Sigmoid colon (tissue), 7 donors: ENCODE data around the gene SH2B3. TPM values are rescaled to one million over a fixed set of nuclear protein-coding genes. Genes with fewer than 3 reads are reported as not detected.
"Not testable (repeated sequence)": the region's sequence is repeated elsewhere in the genome, so short reads cannot be mapped to it uniquely, and the experiment has no call there.

Source experiments
- DNase-seq: peaks from one replicate; pipeline ENCODE4 v3.0.0-alpha.2; 2019
- H3K27ac ChIP-seq, 4 donors: fragments of 200-600 bp; sonication (generic); one replicate each; pipeline ENCODE4 v1.5.1; 2016 to 2019; ENCODE audit warnings: mild to moderate bottlenecking in 1 of 4
- H3K27me3 ChIP-seq, 3 donors: fragments of 200-600 bp; sonication (generic); one replicate each; pipeline ENCODE4 v1.5.1; 2019; ENCODE audit warnings: mild to moderate bottlenecking in 1 of 3
- H3K36me3 ChIP-seq, 4 donors: fragments of 200-600 bp; sonication (generic); one replicate each; pipeline ENCODE4 v1.5.1; 2016 to 2019
- H3K4me1 ChIP-seq, 4 donors: fragments of 200-600 bp; sonication (generic); one replicate each; pipeline ENCODE4 v1.5.1; 2017 to 2019
- H3K4me3 ChIP-seq, 4 donors: fragments of 200-600 bp; sonication (generic); one replicate each; pipeline ENCODE4 v1.5.1; 2017 to 2019; ENCODE audit warnings: mild to moderate bottlenecking in 2 of 4, moderate library complexity in 1 of 4
- H3K9me3 ChIP-seq, 4 donors: fragments of 200-600 bp in 3 of 4; sonication (generic) in 3 of 4; one replicate each; pipeline versions ENCODE4 v1.5.1 to v1.6.1; 2013 to 2019
- CTCF ChIP-seq, 4 experiments: fragments of 450-650 bp in 3 of 4; fragments of 200-600 bp in 1 of 4; IDR thresholded peaks; one replicate each; pipeline ENCODE4 v1.5.1; 2016 to 2019; ENCODE audit warnings: antibody characterized with exemption in 4 of 4, mild to moderate bottlenecking in 3 of 4, moderate library complexity in 2 of 4
- EP300 ChIP-seq, 4 donors: sonication (generic); formaldehyde crosslinking; IDR thresholded peaks; one replicate each; pipeline ENCODE4 v1.6.1; 2017; ENCODE audit warnings: antibody characterized with exemption in 4 of 4
- POLR2A ChIP-seq, 2 donors: fragments of 450-650 bp; IDR thresholded peaks; one replicate each; pipeline ENCODE4 v1.6.1; 2016; ENCODE audit warnings: antibody characterized with exemption in 2 of 2, mild to moderate bottlenecking in 2 of 2, moderate library complexity in 2 of 2
- POLR2AphosphoS5 ChIP-seq, 4 donors: sonication (generic); formaldehyde crosslinking; IDR thresholded peaks; one replicate each; pipeline ENCODE4 v1.6.1; 2017; ENCODE audit warnings: antibody characterized with exemption in 4 of 4
- WGBS, 2 donors: extraction: QIAGEN DNeasy Blood & Tissue Kit; methylation state at CpG; one replicate each; pipeline ENCODE4 v1.1.7; 2013; 5-methylcytosine and 5-hydroxymethylcytosine counted together
- intact Hi-C: fragments of 100-400 bp; cut with DNase I; formaldehyde crosslinking; loops from one replicate; pipeline ENCODE4 v1.15.1; 2023
- polyA plus RNA-seq, 3 donors: library from polyadenylated mRNA; stranded (reverse); fragments of 200-250 nt; gene quantifications; one replicate each; pipeline ENCODE4 v1.2.3, GENCODE V29; 2013
- total RNA-seq, 4 donors: library from RNA; depleted of rRNA; stranded (reverse); fragments of >200 nt; gene quantifications; one replicate each; pipeline ENCODE4 v1.1.0, GENCODE V29; 2016
- donor health status: healthy with polysubstance abuse.
- donor health status: Bipolar disorder and iron deficiency.
- donor health status: healthy.

SH2B3 gene
- total and polyA plus RNA-seq, 7 donors, result 10.4 to 32.5 (median 14.1) TPM

- Histone ChIP-seq H3K4me3 (peak overlapping the region; percentile 70 to 89 (median 85)), H3K27me3 (no peaks in the 10 kb centered on the region), H3K4me1 (peaks cover 0 to 28% (median 25%) of the 10 kb centered on the region in 4 donors), H3K36me3 (peaks cover 0 to 4% (median 0%) of the 10 kb centered on the region in 4 donors), H3K9me3 (no peaks in the 10 kb centered on the region), H3K27ac (peak overlapping the region; percentile 64 to 72 (median 69))
- WGBS, 2 donors, result 40 to 55% methylated on average over 13 of the region's 13 CpGs
- no peak for DNase-seq
- intact Hi-C loops, result no loop called here
- TF ChIP-seq POLR2A (IDR thresholded peaks at IDR 0.05), result no peak
- TF ChIP-seq POLR2AphosphoS5 (IDR thresholded peaks at IDR 0.05), result no peak
- no peak for TF ChIP-seq EP300 (IDR thresholded peaks at IDR 0.05)
- no peak for TF ChIP-seq CTCF (IDR thresholded peaks at IDR 0.05)
Observed at GRCh38 chr12:111369496-111370220, 36.1 kb upstream of the SH2B3 start.

- H3K27me3 ChIP-seq, intact Hi-C loops, H3K36me3 ChIP-seq, DNase-seq, H3K9me3 ChIP-seq, H3K27ac ChIP-seq, H3K4me3 ChIP-seq: not testable (repeated sequence)
- peaks cover 0 to 13% (median 12%) of the 10 kb centered on the region in 4 donors for H3K4me1 ChIP-seq
- 90 to 95% methylated on average over 1 of the region's 1 CpG for WGBS, 2 donors
Observed at GRCh38 chr12:111373231-111373630, 32.5 kb upstream of the SH2B3 start.

GRCh38 chr12:111377440-111377839 lies 28.3 kb upstream of the SH2B3 start:
- TF ChIP-seq EP300 (IDR thresholded peaks at IDR 0.05), result no peak
- no peak for TF ChIP-seq CTCF (IDR thresholded peaks at IDR 0.05)
- no peak for TF ChIP-seq POLR2AphosphoS5 (IDR thresholded peaks at IDR 0.05)
- no peak for TF ChIP-seq POLR2A (IDR thresholded peaks at IDR 0.05)
- Histone ChIP-seq H3K27ac (no peak overlapping the region), H3K9me3 (no peaks in the 10 kb centered on the region), H3K4me1 (no peaks in the 10 kb centered on the region), H3K27me3 (no peaks in the 10 kb centered on the region), H3K4me3 (no peak overlapping the region), H3K36me3 (no peaks in the 10 kb centered on the region)
- DNase-seq, result no peak
- WGBS, 2 donors, result 91 to 98% methylated on average over 3 of the region's 3 CpGs
- intact Hi-C loops, result no loop called here

- 91 to 93% methylated on average over 6 of the region's 6 CpGs for WGBS, 2 donors
- H3K36me3 ChIP-seq, result no peaks in the 10 kb centered on the region
- H3K4me1 ChIP-seq, result no peaks in the 10 kb centered on the region
- H3K4me3 ChIP-seq, result no peak overlapping the region
- no peak for DNase-seq
- H3K27me3 ChIP-seq, result no peaks in the 10 kb centered on the region
- H3K9me3 ChIP-seq, result no peaks in the 10 kb centered on the region
- TF ChIP-seq POLR2AphosphoS5 (IDR thresholded peaks at IDR 0.05), result no peak
- TF ChIP-seq EP300 (IDR thresholded peaks at IDR 0.05), result no peak
- TF ChIP-seq POLR2A (IDR thresholded peaks at IDR 0.05), result no peak
- TF ChIP-seq CTCF (IDR thresholded peaks at IDR 0.05), result no peak
- intact Hi-C loops, result no loop called here
- H3K27ac ChIP-seq, result no peak overlapping the region
Observed at GRCh38 chr12:111379942-111380554, 25.7 kb upstream of the SH2B3 start.

- Histone ChIP-seq H3K36me3 (no peaks in the 10 kb centered on the region), H3K4me3 (no peak overlapping the region), H3K4me1 (no peaks in the 10 kb centered on the region), H3K27me3 (no peaks in the 10 kb centered on the region), H3K27ac (no peak overlapping the region), H3K9me3 (no peaks in the 10 kb centered on the region)
- intact Hi-C loops, result no loop called here
- no peak for DNase-seq
- TF ChIP-seq POLR2A (IDR thresholded peaks at IDR 0.05), result no peak
- no peak for TF ChIP-seq POLR2AphosphoS5 (IDR thresholded peaks at IDR 0.05)
- no peak for TF ChIP-seq CTCF (IDR thresholded peaks at IDR 0.05)
- WGBS, 2 donors, result 32 to 65% methylated on average over 5 of the region's 5 CpGs
Observed at GRCh38 chr12:111384596-111384995, 21.1 kb upstream of the SH2B3 start.
